HG02943 (cell line): ENCODE measurements around the gene SMG9.

Experiments
- ATAC-seq: cut with Tn5 transposase; IDR thresholded peaks from one replicate; pipeline ENCODE4 v1.9.1; 2021; ENCODE audit warnings: mild to moderate bottlenecking, low read depth, moderate library complexity; ENCODE audit not compliant: unreplicated experiment

The SMG9 gene, protein sequence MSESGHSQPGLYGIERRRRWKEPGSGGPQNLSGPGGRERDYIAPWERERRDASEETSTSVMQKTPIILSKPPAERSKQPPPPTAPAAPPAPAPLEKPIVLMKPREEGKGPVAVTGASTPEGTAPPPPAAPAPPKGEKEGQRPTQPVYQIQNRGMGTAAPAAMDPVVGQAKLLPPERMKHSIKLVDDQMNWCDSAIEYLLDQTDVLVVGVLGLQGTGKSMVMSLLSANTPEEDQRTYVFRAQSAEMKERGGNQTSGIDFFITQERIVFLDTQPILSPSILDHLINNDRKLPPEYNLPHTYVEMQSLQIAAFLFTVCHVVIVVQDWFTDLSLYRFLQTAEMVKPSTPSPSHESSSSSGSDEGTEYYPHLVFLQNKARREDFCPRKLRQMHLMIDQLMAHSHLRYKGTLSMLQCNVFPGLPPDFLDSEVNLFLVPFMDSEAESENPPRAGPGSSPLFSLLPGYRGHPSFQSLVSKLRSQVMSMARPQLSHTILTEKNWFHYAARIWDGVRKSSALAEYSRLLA

DNA sequence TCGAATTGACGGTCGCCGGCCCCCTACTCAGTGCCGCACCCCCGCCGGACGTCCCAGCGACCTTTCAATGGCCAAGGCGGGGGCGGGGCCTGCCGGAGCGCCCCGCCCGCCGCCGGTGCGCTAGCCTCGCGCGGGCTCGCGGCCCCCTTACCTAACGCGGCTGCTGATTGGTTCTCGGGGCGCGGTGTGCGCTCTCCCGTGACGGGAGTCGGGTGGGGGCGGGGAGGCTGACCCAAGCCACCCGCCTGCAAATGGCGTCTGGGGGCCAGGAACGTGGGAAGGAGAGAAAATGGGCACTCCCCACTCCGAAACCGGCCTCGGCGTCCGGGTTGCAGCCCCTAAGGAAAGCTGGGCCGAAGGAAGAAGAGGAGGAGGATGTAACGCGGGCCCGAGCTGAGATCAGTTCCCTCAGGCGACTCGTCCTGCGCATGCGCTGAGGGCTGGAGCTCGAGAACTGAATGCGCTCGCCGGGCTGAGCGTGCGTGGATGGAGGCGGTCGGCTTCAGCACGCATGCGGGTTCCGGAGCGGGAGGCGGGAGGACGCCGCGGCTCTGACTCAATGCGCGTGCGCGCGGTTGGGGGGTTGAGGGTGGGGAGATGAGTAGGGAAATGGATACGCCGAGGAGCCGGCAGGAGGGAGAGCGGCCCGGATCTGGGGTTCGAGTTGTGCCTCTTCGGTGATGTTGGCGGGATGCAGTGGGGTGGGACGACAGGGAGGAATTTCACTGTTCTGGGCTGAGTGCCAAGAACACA, at the start of gene SMG9:
TSS of gene SMG9 (minus strand) at position 460 of the 753 bp plus-strand sequence. CDS start 4,221 bp downstream, outside the sequence.
- peak; percentile 56 for ATAC-seq

DNA sequence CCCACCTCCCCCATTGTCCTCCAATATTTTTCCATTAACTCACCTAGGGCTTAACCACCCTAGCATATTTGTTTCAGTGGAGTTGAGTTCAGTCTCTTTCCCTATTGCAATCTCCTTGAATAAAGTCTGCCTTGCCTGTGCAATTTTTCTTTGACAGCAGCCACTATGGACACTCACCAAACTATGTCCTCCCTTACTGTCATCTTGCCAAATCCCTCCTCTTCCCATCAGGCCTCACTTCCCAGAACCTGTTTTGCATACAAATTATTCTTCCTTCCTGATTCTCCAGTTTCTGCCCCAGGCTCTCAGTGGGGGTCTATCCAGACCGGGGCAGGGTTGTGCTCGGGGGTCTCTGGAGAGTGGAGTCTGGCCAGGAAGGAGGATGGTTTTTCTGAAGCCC, 49.7 kb upstream of the SMG9 start:
- ATAC-seq: no peak

DNA sequence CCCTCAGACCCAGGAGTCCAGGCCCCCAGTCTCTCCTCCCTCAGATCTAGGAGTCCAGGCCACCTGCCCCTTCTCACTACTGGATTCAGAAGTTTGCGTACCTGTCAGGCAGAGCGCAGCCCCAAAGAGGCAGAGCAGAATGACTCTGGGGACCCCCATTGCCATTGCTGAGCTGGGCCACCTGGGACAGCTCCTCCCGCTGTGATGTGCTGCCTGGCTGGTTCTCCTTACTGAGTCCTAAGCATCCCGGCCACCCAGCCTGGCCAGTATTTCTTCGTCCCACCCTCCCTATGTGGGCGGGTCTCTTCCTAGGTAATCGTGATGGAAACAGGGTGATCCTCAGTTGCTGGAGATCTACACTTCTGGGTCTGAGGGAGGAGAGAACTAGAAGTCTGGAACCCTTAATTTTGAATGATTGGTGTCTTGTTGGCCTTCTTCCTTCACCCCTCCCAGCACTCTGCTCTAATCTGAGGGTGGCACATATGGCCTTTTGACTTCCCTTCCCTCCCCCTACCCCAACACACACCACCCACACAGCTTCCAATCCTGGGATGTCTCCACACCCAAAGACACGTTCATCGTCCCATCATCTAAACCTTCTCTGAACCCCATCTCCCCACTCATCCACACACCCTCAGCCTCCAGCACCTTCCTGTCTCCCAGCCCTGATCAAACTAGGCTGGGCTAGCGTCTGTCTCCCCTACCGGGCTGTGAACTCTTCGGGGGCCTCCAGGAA, 47.6 kb upstream of the SMG9 start, which contains the start of gene LYPD5:
TSS of gene LYPD5 (minus strand) at position 232 of the 736 bp plus-strand sequence. CDS start at position 165, 67 bp downstream.
- ATAC-seq: no peak

DNA sequence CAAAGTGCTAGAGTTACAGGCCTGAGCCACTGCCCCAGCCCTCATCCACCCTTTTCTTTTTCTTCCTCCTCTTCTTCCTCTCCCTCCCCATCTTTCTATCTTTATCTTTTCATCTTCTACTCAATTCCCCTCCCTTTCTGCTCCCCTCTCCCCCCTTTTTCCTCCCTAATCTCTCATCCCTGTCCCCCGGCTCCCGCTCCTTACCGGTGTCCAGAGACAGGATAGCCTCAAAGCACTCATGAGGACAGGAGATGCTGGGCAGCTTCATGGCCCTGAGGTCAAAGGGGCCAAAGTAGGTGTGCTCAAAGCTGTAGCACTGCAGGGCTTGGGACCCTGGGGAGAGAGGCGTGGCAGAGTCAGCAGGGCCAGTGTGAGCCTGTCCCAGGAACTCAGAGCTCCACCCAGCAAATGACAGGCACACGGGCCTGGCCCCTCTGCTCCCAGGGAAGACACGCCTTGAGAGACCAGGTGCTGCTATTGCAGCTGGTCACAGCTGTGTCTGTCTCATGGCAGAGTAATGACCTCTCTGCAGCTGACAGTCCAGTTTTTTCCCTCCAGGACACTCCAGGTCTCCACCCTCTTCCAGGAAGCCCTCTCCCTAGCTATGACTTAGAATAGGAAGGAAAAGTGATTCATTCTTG, 44.9 kb upstream of the SMG9 start:
- ATAC-seq: no peak

DNA sequence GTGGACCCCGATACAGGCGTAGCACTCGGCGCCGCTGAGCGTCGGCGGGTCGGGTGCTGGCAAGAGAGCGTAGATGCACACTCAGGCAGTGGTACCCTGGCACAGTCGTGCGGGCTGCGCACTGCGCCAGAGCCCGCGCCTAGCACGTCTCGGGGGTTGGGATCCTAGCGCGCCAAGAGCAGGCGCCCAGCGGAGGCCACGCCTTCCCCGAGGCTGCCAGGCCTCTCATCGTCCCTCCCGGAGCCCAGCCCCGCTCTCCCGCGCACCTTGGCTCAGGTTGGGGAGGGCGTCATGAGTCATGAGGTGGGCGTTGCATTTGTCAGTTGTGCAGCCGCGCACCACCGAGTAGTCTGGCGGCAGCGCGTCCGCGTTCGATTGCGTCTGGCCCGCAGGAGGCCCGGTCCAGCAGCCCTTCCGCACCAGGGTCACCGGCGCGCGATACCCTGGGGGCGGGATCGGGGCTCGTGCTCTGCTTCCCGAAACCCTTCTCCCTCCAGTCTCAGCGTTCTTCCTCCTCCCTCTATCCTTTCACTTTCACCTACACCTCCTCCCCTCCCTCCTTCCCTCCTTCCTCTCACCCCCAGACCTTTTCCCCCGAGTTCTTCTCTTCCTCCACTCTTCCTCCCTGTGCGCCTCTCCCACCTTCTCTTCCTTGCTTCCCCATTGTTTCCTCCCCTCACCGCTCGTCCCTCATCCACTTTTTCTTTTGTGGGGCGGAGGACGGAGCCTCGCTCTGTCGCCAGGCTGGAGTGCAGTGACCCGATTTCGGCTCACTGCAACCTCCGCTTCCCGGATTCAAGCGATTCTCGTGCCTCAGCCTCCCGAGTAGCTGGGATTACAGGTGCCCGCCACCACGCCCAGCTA, 44.0 kb upstream of the SMG9 start:
- ATAC-seq: no peak

DNA sequence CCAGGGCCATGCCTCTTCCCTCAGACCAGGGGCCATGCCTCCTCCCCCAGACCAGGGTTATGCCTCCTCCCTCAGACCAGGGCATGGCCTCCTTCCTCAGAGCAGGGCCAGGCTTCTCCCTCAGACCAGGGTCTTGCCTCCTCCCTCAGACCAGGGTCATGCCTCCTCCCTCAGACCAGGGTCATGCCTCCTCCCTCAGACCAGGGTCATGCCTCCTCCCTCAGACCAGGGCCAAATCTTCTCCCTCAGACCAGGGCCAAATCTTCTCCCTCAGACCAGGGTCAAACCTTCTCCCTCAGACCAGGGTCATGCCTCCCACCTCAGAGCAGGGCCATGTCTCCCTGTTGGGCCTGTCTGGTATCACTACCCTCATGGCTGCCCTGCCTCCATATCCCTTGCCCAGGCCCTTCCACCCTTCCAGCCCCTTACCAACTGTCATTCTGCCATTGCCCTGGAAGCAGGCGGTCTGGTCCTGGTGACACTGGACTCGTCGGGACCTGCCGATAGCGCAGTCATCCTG, 43.3 kb upstream of the SMG9 start:
- no peak for ATAC-seq

DNA sequence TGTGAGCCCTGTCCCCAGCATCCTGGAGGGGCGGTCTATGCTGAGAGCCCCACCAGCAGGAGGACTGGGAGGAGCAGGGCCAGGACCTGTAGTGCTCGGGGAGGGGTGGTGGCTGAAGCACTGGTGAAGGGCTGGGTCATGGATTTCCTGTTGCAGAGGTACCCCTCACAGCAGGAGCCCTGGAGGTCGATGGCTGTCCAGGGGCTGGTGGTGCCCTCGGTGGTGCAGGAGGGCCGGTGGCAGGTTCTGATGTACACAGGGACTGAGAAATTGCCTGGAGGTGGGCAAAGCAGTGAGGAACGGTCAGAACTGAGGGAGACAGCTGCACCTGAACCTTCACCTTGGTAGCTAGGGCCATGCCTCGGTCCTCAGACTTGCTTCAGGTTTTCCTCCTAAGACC, 42.8 kb upstream of the SMG9 start:
- no peak for ATAC-seq

DNA sequence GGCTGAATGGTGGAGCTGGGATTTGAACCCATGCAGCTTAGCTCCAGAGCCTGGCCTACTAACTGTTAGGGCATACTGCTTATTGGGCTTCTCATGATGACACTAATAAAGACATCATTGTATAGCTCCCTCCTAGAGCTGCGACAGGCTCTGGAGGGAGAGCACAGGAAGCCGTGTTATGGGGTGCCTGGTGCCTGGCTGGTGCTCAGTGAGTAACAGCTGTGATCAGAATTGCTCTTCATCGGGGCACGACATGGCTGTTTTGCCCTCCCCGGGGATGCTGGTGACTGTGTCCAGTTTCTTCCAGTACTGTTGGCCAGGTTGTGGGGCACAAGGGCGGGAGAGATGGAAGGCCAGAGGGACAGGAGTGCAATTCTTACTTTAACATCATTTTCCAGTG, 42.4 kb upstream of the SMG9 start:
- ATAC-seq: no peak

DNA sequence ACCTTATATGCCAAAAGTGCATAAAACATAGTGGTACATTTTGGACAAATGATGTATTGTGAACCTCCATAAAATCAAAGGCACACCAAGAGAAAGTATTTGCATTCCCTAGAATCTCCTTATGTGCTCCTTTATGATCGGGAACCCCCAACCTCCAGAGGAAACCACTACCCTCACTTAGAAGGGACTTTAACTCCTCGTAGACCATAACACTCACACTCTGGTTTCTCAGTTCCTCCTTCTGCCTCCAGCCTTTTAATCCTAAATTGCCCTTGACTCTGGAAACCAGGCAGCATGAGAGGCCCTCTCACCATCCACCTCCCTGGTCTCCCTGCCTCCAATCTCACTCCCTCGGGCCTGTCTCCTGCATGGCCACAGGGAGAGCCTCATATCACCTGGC, 35.8 kb upstream of the SMG9 start:
- ATAC-seq: no peak

DNA sequence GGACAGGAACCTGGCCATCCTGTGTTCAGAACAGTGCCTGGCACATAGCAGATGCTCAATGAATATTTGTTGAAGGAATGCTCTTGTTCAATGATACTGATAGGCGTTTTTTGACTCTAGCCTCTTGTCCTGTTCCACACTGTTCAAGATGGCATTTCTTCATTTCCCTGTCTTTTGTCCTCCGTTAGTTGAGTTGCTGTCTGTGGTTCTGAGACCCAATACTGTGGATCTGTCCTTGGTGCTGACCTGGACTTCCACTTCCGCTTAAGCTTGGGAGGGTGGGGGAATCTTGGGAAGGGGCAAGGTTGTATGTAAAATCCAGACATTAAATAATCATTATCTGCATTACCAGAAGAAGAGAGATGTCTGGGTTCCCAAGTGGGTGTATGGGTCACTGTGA, 34.3 kb upstream of the SMG9 start:
- ATAC-seq: no peak

DNA sequence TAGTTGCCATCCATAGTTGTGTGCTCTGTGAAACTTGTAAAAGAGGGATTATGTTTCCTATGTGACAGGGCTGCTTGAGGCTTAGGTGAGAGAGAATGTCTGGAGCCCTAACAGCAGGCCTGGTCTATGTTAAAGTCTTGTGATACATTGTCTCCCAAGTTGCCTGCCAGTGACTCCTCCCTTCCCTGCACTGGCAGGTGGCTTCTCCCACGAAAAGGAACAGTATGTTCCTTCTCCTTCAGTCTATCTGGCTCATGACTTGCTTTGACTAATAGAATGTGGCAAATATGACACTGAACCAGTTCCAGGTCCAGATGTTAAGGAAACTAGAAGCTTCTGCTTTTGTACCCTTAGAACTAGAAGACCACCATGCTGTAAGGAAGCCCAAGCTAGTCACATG, 31.9 kb upstream of the SMG9 start:
- ATAC-seq: no peak

DNA sequence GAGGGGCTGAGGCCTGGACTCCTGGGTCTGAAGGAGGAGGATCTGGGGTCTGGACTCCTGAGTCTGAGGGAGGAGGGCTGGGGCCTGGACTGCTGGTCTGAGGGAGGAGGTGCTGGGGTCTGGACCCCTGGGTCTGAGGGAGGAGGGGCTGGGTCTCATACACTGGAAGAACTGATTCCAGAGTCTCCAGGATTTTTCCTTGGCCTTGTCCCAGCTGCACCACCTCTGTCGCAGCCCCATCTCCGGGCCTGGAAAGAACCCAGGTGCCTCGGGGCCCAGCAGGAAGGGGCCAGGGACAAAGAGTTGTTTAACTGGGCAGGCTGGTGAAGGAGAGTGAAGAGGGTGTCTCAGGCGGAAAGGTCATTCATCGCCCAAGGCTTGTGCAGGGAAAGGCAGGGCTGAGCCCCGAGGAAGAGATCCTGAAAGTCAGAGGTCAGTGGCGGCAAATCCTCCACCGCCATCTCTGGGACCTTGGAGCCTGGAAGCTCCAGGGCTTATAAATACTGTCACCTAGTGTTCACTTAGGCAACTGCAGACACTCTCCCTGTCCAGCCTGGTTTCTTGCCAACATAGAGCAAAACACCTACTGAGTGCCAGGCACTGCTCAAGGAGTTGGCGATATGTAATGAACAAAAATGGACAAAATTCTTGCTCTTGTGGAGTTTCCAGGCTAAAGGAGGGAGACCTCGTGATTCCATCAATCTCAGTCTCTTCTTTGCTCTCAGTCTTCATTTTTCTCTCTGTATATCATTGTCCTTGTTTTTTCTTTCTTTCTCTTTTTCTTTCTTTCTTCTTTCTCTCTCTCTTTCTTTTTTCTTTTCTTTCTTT, 30.4 kb upstream of the SMG9 start:
- ATAC-seq: no peak

DNA sequence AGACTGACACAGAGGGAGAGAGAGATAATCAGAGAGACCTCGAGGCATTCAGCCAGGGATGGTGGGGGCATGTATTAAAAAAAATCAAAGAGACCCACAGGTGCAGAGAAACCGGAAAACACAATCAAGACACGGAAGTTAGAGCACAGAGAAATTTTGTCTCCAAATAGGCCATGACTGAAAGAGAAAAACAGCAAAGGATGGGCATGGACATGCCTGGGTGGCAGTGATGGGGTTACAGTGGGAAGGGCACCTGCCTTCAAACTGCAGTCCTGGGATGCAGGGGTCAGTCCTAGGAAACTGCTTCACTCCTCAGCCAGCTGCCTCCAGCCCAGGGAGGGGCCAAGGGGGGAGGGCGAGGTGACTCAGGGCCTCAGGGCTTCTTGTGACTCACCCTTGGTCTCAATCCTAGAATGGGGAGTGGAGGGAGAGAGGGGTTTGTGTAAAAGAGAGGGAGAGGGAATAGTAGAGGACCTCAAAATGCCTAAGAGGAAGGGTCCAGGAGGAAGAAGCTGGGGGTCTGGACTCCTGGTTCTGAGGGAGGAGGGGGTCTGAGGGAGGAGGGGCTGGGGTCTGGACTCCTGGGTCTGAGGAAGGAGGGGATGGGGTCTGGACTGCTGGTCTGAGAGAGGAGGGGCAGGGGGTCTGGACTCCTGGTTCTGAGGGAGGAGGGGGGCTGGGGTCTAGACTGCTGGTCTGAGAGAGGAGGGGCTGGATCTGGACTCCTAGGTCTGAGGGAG, 29.6 kb upstream of the SMG9 start:
- no peak for ATAC-seq

DNA sequence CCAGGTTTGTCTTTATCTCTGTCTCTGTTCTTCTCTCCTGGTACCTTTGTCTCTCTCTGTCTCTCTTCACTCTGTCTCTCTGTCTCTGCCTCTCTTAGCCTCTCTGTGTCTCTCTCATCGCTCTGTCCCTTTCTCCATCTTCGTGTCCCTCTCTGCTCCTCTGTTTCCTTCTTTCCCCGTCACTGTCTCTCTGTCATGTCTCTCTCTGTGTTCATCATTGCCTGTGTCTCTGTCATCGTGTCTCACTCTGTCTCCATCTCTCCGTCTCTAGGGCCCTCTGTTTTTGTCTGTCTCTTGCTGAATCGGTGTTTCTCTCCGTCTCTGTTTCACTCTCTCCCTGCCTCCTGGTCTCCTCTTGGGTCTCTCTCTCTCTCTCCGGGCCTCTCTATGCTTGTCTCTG, 28.9 kb upstream of the SMG9 start:
- ATAC-seq: no peak

DNA sequence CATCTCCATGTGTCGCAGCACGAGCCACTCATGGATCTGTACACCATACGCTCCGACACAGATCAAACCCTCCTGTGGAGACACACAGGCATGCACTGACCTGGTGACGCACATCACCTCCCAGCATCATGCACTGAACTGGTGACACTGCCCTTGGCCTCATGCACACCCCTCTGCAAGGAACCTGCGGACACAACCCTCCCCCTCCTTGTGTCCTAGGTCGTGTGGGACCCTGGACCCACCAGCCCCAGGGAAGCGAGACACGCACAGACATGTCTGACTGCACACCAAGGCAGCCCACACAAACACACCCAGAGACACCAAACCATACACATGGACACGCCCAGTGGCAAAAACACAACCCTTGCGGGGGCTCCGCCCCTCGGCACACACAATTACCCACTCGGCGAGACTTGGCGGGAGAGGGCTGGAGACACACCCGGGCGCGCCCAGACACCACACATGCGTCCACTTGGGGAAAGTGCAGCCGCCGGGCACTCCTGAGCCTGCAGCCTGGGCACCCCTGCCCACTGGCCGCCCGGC, 28.0 kb upstream of the SMG9 start:
- no peak for ATAC-seq

DNA sequence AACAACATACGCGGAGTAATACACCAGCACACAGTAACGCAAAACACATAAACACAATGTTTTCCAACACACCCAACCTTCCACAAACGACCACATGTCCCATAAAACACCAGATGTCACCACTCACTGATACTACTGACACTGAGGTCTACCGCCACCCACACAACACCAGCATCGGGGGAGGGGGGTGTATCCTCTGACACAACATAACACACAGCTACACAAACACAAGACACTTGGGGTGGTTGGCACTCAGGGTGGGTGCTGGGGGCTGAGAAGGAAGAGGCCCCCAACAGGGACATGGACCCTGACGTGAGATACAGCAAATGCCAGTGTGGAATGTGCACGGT, 27.5 kb upstream of the SMG9 start:
- no peak for ATAC-seq

DNA sequence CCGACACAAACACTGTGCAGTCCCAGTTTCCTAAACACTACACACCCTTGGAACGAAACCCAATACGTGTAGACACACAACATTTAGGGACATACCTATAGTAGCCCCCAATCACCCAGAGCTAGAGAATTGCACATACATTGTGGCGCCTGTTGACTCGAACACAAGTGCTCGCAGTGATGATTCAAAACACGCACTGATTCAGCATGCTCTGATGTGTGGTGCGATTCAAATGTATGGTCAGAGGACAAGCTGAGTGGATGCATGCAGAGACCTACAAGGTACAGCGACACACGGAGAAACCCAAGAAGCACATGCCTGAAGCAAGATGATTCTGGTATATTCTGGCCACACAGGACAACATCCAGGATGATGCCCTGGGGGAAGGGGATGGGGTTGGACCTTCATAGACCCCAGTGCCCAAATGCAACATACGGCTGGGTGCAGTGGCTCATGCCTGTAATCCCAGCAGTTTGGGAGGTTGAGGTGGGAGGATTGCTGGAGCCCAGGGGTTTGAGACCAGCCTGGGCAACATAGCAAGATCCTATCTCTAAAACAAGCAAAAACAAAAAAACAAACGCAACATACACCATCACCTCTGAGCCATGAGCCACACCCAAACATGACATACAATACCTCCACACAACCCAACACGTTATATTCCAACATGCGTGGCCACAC, 27.0 kb upstream of the SMG9 start:
- ATAC-seq: no peak
